ENCODE results near the gene HP. TPM values are rescaled to one million over a fixed set of nuclear protein-coding genes. Genes with fewer than 3 reads are reported as not detected.
A peak's percentile ranks its signal among the peaks of the same experiment; 100 is the strongest.

HP gene
- total RNA-seq, 1 experiment from 2014 or later: not detected

DNA sequence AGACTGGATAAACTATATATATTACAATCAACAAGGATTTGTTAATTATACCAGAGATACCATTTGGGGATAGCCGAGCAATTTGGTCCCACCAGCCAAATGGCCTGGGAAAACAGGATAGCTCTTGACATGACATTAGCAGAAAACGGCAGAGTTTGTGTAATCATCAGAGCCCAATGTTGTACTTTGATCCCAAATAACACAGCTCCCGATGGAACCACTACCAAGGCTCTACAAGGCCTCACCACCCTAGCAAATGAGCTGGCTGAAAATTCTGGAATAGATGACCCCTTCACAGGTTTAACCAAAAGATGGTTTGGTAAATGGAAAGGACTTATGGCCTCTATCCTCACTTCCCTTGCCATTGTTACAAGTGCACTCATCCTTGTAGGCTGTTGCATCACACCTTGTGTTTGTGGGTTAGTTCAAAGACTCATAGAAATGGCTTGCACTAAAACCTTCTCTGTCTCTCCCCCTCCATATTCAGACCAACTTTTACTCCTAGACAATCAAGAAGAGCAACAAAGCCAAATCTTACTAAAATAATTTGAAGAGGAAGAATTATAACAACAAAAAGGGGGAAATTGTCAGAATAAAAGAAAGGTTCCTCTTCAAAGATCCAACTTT is 29.6 kb downstream of the HP start:
- DNase-seq (ENCODE audit: extremely low read depth, low read depth): no peak

DNA sequence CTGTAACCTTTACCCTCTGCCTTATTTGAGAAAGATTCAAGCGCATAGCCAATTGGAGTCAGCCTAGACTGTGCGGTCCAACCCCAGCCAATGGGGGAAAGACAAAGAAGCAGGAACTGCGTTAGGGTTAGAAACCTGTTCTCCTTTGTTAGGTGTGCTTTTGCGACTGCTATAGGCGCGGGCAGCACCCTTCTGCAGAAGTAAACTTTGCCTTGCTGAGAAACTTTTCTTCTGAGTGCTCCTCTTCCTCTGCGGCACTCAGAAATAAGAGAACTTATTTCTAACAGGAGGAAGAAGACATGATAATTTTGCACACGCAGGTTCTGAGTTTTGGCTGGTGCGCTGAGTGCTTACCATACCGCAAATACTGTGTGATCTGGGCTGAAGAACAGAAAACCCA is 30.1 kb downstream of the HP start:
- no peak for DNase-seq (ENCODE audit: extremely low read depth, low read depth)

DNA sequence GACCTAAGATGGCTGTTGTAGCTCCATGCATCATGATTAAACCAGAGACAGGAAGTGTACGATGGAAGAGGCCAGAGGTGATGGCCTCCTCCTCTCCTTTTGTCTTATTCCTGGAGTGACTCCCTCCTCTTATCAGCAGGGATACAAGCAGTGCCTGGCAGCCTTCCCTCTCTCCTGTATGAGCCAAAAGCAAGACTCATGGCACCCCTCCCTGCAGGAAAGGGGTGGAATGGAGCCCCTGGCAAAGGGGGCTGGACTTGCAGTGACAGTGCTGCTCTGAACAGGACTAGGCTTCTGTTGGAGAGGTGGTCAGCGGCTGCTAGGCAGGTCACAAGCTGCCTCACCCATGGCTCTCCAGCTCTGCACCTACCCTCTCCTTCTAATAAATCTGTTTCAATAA is 30.7 kb downstream of the HP start:
- no peak for DNase-seq (ENCODE audit: extremely low read depth, low read depth)

DNA sequence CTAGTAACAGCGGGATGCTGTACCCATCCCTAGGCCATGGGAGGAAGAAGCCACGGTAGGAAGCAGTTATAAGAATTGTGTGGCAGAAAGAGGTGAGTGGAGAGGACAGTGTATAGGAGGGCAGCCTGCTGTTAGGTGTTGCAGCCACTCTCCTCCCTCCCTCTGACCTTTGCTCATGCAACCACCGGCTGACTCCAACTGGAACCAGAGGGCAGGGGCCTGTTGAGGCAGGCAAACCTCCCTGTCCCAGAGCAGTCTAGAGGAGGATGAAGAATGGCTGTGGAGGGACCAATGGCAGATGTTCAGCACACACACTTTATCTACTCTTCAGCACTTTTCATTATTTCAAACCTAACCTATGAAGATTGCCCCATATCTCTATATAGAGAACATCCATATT is 36.9 kb downstream of the HP start:
- no peak for DNase-seq (ENCODE audit: extremely low read depth, low read depth)

DNA sequence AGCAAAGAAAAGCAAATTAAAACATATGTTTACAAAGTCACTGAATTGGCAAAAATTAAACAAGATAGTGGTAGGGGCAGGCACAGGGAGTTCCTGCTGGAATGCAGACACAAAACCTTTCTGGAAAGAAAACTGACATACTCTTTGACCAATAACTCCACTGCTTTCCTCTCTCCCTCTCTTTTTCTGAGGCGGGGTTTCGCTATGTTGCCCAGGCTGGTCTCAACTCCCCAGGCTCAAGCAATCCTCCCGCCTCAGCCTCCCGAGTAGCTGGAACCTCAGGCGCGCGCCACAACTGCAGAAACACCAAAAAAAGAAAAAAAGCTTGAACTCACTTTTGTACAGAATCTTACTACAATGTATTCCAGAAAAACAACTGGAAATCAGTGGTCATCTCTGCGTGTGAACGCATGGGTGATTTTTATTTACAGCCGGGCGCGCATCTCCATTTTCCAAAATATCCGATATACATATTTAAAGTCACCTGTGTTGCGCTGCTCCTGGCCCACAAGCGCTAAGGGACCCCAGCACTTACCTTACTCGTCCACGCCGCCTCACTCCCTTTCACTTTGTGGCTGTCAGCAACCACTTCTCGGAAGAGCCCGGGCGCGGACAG is 38.6 kb downstream of the HP start:
- DNase-seq (ENCODE audit: extremely low read depth, low read depth): peak; percentile 17

DNA sequence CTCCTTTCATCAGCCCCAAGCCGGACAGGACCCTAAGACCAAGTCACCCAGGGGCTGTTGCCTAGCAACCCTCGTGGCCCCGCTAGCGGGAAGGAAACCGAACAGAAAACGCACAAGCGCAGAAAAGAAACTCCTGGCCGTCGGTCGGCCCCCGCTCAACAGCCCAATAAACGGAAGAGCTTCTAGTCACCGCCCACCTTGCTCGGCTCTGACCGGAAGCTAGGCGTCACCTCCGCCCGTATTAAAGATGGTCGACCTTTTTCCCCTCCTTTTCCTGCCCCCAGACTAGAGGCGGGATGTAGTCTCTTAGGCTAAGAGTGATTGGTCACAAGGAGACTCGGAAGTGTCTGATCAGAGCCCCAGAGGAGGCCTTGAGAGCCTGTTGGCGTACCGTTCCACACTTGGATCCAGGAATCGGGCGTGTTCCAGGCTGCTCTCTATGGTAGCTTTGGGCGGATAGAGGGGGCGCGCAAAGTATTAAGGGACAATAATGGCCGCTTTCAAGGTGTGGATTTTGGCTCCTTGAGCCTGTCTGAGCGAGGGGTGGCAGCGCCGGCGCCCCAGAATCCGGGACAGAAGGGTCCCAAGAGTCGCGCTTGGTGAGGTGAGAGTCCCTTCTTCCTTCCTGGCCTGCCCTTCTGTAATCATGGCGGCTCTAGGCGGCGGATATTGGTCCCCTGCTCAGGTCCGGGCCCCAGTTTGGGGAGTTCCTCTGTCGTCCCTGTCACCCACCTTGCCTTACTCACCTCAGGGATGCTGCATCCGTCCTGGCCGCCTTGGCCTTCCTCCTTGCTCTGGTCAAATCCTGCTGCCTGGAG is 39.4 kb downstream of the HP start, which contains the start of the genes DHX38 and TXNL4B:
Gene DHX38, plus strand, starts transcription at position 400 of the 818 bp plus-strand sequence. CDS start 2,311 bp downstream, outside the sequence.
Gene TXNL4B, minus strand, starts transcription at position 173 of the 818 bp plus-strand sequence. CDS start 2,871 bp downstream, outside the sequence.
- DNase-seq (ENCODE audit: extremely low read depth, low read depth): peak; percentile 96

DNA sequence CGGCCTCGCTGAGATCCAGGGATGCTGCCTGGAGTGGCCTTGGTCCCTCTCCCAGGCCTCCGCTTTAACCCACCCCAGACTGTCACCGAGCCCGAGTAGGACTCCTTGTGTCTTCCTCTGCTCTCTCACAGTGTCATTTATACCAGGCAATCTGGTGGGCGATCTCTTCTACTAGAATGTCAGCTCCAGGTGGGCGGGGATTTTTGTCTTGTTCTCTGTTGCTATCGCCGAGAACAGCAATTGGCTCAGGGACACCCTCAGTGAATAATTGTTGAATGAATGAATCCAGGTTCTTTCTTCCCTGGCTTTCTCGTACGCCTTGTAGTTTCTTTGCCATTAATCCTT is 39.9 kb downstream of the HP start:
- no peak for DNase-seq (ENCODE audit: extremely low read depth, low read depth)

DNA sequence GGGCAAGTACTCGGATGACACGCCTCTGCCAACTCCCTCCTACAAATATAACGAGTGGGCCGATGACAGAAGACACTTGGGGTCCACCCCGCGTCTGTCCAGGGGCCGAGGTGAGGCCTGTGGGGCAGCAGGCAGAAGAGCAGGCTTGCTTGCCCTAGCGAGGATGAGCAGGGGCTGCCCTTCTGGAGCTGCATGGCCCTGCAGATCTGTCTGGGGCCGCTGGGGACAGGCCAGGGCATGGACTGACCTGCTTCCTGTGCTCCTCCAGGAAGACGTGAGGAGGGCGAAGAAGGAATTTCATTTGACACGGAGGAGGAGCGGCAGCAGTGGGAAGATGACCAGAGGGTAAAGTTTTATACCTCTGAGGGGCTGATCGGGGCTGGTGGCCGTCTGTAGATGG is 44.6 kb downstream of the HP start:
- DNase-seq (ENCODE audit: extremely low read depth, low read depth): no peak

DNA sequence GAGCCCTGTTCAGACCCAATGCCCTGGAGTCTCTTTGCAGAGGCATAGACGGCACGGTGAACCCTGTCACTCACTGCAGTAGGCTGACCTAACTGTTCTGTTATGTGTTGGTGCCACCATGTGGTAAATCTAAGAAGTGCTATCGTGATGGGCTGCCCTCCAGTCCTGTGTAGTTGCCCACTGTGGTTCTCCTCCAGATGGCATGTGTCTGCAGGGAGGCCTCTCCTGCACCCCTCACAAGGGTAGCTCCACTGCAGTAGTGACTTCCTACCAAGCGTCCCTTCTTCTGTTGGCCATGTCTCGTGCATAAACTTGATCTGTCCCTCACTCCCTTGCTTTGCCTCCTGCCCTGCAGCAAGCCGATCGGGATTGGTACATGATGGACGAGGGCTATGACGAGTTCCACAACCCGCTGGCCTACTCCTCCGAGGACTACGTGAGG is 45.1 kb downstream of the HP start:
- peak; percentile 49 for DNase-seq (ENCODE audit: extremely low read depth, low read depth)

DNA sequence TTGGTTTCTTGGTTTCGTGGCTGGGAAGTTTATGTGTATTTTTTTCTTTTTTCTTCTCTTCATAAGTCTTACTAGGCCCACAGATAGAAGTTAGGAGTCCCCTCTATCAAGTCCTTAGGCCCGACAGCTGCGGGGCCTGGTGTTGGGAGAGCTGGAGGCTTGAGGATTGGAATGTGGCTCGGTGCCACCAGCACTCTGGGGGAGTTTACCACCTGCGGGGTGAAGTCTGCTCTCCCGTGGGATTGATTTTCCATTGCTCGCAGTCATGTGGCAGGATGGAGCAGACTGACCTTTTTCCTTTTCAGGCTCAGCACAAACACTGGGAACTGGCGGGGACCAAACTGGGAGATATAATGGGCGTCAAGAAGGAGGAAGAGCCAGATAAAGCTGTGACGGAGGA is 46.9 kb downstream of the HP start:
- no peak for DNase-seq (ENCODE audit: extremely low read depth, low read depth)

DNA sequence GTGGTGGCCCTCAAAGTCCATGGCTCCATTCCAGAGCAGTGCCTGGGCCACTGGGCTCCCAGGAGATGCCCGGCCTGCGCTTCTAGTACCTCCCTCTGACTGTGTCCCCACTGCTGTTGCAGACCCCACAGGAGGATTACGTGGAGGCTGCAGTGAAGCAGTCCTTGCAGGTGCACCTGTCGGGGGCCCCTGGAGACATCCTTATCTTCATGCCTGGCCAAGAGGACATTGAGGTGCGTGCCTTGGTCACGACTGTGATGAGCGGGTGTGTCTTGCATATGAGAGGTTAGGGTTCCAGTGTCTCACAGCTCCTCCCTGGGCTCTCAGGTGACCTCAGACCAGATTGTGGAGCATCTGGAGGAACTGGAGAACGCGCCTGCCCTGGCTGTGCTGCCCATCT is 50.6 kb downstream of the HP start:
- DNase-seq (ENCODE audit: extremely low read depth, low read depth): no peak

DNA sequence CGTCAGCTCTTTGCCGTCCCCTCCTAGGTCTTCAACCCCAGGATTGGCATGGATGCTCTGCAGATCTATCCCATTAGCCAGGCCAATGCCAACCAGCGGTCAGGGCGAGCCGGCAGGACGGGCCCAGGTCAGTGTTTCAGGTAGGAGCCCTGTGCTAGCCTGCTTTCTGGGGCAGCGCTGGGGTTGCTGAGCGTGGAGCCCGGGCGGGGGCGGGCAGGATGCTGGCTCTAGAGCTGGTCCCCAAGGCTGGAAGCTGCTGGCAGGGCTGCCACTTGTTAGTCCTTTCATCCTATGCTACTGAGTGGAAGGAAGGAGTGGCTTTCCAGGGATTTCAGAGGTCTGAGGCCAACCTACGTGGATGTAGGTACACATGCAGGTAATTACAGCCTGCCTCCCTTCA is 51.7 kb downstream of the HP start:
- DNase-seq (ENCODE audit: extremely low read depth, low read depth): no peak

DNA sequence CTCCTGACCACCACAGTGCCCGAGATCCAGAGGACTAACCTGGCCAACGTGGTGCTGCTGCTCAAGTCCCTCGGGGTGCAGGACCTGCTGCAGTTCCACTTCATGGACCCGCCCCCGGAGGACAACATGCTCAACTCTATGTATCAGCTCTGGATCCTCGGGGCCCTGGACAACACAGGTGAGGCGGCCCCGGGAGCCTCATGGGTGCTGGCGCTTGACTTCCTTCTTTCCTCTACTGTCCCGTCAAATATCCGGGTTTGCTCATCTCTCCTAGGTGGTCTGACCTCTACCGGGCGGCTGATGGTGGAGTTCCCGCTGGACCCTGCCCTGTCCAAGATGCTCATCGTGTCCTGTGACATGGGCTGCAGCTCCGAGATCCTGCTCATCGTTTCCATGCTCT is 53.1 kb downstream of the HP start:
- no peak for DNase-seq (ENCODE audit: extremely low read depth, low read depth)

DNA sequence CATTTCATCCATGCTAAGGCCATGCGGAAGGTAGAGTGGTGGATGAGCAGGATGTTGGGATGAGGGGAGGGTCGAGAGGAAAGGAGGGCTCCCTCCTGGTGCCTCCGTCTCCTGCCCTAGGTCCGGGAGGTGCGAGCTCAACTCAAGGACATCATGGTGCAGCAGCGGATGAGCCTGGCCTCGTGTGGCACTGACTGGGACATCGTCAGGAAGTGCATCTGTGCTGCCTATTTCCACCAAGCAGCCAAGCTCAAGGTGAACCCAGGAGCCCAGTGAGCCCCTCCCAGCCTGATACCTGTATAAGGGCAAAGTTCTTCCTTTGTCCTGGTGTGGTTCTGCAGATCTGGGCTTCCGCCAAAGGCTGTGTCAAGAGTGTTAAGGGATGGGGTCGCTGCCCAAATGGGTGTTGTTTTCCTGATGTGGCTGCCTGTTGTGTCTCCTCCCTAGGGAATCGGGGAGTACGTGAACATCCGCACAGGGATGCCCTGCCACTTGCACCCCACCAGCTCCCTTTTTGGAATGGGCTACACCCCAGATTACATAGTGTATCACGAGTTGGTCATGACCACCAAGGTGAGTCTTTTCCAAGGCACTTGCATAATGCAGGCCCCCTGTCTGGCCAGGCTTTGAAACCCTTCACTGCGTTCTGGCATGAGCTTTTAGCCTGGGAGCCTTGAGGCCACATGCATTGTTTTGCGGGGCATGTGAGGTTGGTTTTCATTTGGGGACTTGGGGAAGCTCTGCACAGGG is 54.2 kb downstream of the HP start:
- DNase-seq (ENCODE audit: extremely low read depth, low read depth): no peak

DNA sequence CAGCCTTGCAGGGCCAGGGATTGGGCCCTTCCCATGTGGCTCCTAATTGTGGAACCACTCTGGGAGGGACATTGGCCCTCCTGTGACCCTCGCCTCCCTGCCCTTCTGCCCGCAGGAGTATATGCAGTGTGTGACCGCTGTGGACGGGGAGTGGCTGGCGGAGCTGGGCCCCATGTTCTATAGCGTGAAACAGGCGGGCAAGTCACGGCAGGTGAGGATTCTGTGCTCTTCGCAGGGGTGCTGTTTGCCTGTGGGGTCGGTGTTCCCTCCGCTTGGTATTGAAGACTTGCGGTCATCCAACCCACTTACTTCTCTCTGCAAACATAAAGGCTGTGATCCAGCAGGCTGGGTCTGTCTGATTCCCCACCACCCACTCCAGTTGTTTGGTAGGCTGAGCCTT is 55.0 kb downstream of the HP start:
- no peak for DNase-seq (ENCODE audit: extremely low read depth, low read depth)

DNA sequence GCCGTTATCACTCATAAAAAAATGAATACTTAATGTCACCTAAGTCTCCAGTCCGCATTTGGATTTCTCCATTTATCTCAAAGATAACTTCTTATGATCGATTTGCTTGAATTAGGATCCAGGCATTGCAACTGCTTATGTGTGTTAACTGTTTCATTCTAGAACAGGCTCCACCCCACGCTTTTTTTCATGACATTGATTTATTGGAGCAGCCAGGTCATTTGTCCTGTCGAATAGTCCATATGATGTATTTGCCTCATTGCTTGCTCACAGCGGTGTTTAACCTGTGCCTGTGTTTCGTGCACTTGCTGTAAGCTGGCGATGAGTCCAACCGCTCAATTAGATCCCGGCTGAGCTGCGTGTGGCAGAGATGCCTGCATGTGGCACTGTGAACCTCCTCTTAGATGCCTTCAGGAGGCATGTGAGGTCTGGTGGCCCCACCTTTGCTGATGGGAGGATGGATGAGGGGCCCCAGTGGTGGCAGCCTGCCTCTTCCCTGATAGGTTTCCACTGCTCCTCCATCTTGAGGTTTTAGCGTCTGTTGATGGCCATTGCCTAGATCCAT is 55.7 kb downstream of the HP start:
- no peak for DNase-seq (ENCODE audit: extremely low read depth, low read depth)

Other genes with a start within 250 kb of the HP start
- 32.7 and 33.4 TPM in 2 replicates for gene AP1G1, start 245.7 kb upstream of the HP start, total RNA-seq (2014; rRNA removed; shearing (Covaris generic))
- 10.6 and 10.9 TPM in 2 replicates for gene ATXN1L, start 208.5 kb upstream of the HP start, total RNA-seq (2014; rRNA removed; shearing (Covaris generic))
- gene ZNF821, start 170.3 kb upstream of the HP start, total RNA-seq (2014; rRNA removed; shearing (Covaris generic)): 3.5 and 5.5 TPM in 2 replicates
- gene IST1, start 159.0 kb upstream of the HP start, total RNA-seq (2014; rRNA removed; shearing (Covaris generic)): 111 and 138 TPM in 2 replicates
- gene PKD1L3, start 54.1 kb upstream of the HP start, total RNA-seq (2014; rRNA removed; shearing (Covaris generic)): not detected in 2 replicates
- 9.5 and 12.0 TPM in 2 replicates for gene DHODH, start 45.8 kb upstream of the HP start, total RNA-seq (2014; rRNA removed; shearing (Covaris generic))
- gene HPR, start 8.7 kb downstream of the HP start, total RNA-seq (2014; rRNA removed; shearing (Covaris generic)): not detected in 2 replicates
- gene TXNL4B, start 39.1 kb downstream of the HP start, total RNA-seq (2014; rRNA removed; shearing (Covaris generic)): 15.1 and 16.5 TPM in 2 replicates
- gene DHX38, start 39.3 kb downstream of the HP start, total RNA-seq (2014; rRNA removed; shearing (Covaris generic)): 24.6 and 33.6 TPM in 2 replicates
- gene PMFBP1, start 117.7 kb downstream of the HP start, total RNA-seq (2014; rRNA removed; shearing (Covaris generic)): 1.4 and 3.0 TPM in 2 replicates